Neuron (in vitro differentiated cells): ENCODE measurements around the gene TTR.

ENCODE experiments used
- H2AFZ ChIP-seq: one replicate; pipeline ENCODE4 v1.6.1; 2013; ENCODE audit warnings: low read depth, mild to moderate bottlenecking, inconsistent platforms, low read length, moderate library complexity
- H3K27me3 ChIP-seq: one replicate; pipeline ENCODE4 v1.6.1; 2013; ENCODE audit warnings: low read length; ENCODE audit not compliant: insufficient read depth
- H3K36me3 ChIP-seq: one replicate; pipeline ENCODE4 v1.6.1; 2013; ENCODE audit warnings: low read length; ENCODE audit not compliant: insufficient read depth
- H3K4me1 ChIP-seq: one replicate; pipeline ENCODE4 v1.6.1; 2013; ENCODE audit warnings: low read length; ENCODE audit not compliant: insufficient read depth
- H3K4me3 ChIP-seq: 2 replicates; pipeline ENCODE4 v1.5.1; 2013; ENCODE audit warnings: mild to moderate bottlenecking, low read length, moderate library complexity
- H3K9me3 ChIP-seq: one replicate; pipeline ENCODE4 v1.6.1; 2013; ENCODE audit warnings: low read length

The TTR gene

DNA sequence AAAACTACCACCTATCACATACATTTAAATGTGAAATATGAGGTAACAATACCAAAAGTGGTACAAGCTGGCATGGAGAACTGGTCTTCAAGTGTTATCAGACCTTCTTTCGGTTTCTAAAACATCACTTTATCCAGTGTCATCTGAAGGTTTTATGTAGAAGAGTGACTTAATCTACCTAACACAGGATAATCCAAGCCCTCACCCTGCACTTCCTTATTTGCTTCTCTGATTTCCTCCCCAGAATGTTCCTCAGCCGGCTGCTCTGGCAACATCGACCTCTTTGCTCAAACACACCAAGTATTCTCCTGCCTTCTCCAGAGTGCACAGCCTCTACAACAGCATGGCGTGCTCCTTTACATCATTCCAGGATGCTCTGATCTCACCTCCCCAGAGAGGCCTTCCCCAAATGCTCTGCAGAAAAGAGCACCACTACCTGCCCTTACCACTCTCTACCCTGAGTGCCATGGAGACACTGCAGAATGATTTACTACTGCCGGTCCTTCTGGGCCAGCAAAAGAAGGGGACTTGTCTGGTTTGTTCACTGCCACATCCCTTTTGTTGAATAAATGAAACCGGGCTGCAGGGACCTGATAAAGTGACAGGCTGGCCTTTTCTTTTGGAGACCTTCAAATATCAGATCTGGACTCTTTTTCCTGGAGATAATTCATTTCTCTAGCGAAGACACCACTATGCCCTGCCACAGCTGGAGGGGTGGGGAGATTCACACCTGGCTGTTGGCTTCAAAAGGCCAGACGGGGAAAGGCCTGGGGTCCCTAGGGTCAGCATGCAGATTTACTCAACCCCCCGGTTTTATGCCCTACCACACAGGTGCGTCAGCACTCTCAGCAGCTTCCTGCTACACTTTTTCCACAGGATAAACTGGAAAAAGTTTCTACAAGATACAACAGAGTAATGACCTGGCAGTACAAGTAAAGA lies 42.0 kb downstream of the TTR start:
- Histone ChIP-seq H3K27me3 (no peaks in the 10 kb centered on the region), H3K4me3 (no peak overlapping the region), H2AFZ (no peak overlapping the region), H3K36me3 (peaks cover 2% of the 10 kb centered on the region), H3K9me3 (no peaks in the 10 kb centered on the region), H3K4me1 (no peaks in the 10 kb centered on the region)

DNA sequence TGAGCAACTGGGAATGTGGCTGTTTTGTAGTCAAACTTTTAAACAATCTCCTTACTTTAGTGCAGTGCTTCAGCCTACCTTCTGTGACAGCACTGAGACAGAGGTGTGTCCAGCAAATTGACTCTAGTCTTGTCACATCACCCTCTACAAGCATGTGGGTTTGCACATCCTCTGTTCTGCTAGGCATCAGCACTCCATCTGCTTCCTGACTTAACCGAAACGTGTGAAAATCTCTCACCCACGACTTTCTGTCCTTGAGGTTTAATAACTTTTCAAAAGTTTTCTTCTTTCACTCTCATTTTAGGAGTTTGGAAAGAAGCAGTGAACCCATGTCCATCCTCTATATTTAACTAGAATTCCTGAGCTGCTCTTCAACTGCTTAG lies 42.6 kb downstream of the TTR start:
- Histone ChIP-seq H3K27me3 (no peaks in the 10 kb centered on the region), H3K36me3 (peaks cover 2% of the 10 kb centered on the region), H3K9me3 (no peaks in the 10 kb centered on the region), H3K4me1 (no peaks in the 10 kb centered on the region), H2AFZ (no peak overlapping the region), H3K4me3 (no peak overlapping the region)

DNA sequence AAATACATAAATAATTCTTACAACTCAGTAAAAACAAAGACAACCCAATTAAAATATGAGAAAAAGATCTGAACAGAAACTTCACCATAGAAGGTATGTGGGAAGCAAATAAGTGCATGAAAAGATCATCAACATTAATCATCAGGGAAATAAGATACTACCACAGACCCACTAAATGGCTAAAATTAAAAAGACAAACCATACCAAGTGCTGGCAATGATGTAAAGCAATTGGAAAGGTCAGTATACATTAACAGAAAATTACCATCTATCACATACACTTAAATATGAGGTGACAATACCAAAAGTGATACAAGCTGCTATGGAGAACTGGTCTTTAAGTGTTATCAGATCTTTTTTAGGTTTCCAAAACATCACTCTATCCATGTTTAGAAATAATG lies 44.7 kb downstream of the TTR start:
- Histone ChIP-seq H2AFZ (no peak overlapping the region), H3K4me1 (no peaks in the 10 kb centered on the region), H3K9me3 (no peaks in the 10 kb centered on the region), H3K4me3 (no peak overlapping the region), H3K36me3 (peaks cover 2% of the 10 kb centered on the region), H3K27me3 (no peaks in the 10 kb centered on the region)

- no peaks in the 10 kb centered on the region for H3K27me3 ChIP-seq
- H3K36me3 ChIP-seq = peaks cover 2% of the 10 kb centered on the region
- H2AFZ ChIP-seq = no peak overlapping the region
- H3K4me1 ChIP-seq = no peaks in the 10 kb centered on the region
- no peaks in the 10 kb centered on the region for H3K9me3 ChIP-seq
- no peak overlapping the region for H3K4me3 ChIP-seq
Measured at GRCh38 chr18:31637445-31637844, 45.8 kb downstream of the TTR start.

DNA sequence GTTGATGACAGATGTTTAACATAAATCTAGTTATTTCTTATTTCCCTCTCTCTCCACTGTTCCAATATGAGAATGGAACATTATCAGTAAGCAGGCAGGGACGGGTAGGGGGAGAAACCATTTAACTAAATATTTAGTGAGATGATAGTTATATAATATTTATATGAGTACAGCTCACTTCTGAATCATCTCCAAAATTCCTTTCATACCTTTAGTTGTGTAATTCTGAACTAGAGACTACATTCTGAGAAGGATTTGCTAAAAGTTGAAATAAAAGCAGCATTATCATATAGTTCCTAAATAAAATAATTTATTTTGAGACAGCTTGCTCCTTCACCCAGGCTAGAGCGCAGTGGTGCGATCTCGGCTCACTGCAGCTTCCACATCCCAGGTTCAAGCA lies 51.3 kb downstream of the TTR start:
- Histone ChIP-seq H3K9me3 (no peaks in the 10 kb centered on the region), H3K4me3 (no peak overlapping the region), H2AFZ (no peak overlapping the region), H3K4me1 (peaks cover 5% of the 10 kb centered on the region), H3K36me3 (no peaks in the 10 kb centered on the region), H3K27me3 (no peaks in the 10 kb centered on the region)

- H3K4me1 ChIP-seq = peaks cover 5% of the 10 kb centered on the region
- H3K36me3 ChIP-seq = no peaks in the 10 kb centered on the region
- no peaks in the 10 kb centered on the region for H3K27me3 ChIP-seq
- H3K9me3 ChIP-seq = no peaks in the 10 kb centered on the region
- no peak overlapping the region for H2AFZ ChIP-seq
- H3K4me3 ChIP-seq = no peak overlapping the region
Measured at GRCh38 chr18:31645411-31645810, 53.7 kb downstream of the TTR start.

DNA sequence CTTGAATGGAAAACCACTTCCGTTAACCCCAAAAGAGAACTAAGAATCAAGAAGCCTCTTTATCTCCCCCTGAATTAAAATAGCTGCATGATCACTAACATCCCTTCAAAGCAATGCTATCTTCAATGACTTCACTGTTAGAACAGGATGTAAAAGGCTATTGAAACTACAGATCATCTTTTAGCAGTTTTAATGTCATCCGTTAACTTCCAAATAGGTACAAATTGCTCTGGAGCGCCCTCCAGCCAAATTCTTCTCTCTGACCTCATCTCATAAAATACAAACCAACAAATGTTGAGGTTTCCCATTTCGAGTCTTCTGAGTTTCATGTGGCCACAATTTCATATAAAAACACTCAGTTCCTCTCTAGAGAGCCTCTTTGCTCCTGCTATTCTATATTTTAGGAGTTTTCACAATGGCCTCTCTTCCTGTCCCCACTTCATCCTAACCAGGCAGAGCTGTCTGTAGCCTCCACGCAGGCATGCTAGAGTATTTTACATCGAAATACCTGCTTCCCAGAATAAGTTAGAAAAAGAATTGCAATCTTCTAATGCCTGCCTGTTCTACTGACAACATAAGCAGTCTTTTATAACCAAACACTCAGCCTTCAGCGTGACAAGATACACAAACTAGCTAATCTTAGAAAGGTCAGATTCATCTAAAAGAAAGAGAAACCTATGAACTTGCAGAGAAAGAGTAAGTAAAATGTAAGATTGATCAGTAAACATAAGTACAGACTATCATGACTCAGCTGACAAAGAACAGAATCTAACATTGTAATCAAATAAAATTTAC lies 54.9 kb downstream of the TTR start:
- Histone ChIP-seq H3K4me1 (peaks cover 5% of the 10 kb centered on the region), H3K4me3 (no peak overlapping the region), H3K36me3 (no peaks in the 10 kb centered on the region), H2AFZ (no peak overlapping the region), H3K9me3 (no peaks in the 10 kb centered on the region), H3K27me3 (no peaks in the 10 kb centered on the region)

GRCh38 chr18:31647127-31647753 lies 55.6 kb downstream of the TTR start:
- H2AFZ ChIP-seq = no peak overlapping the region
- H3K4me3 ChIP-seq = no peak overlapping the region
- no peaks in the 10 kb centered on the region for H3K27me3 ChIP-seq
- no peaks in the 10 kb centered on the region for H3K9me3 ChIP-seq
- H3K4me1 ChIP-seq = peaks cover 5% of the 10 kb centered on the region
- no peaks in the 10 kb centered on the region for H3K36me3 ChIP-seq
